Mesendoderm (in vitro differentiated cells): ENCODE measurements around the gene CRYGS.

Experiments
- DNase-seq: peaks from one replicate; pipeline ENCODE4 v3.0.0; 2013
- H2AK5ac ChIP-seq: 2 replicates; pipeline ENCODE4 v1.6.1; 2013; ENCODE audit warnings: low read length, inconsistent platforms
- H2BK120ac ChIP-seq: 2 replicates; pipeline ENCODE4 v1.6.1; 2013; ENCODE audit warnings: low read depth, mild to moderate bottlenecking, low read length, moderate library complexity, mixed read lengths
- H2BK15ac ChIP-seq: replicated peaks from 2 replicates; pipeline ENCODE4 v1.6.1; 2013; ENCODE audit warnings: low read depth, mild to moderate bottlenecking, moderate library complexity
- H2BK5ac ChIP-seq: 2 replicates; pipeline ENCODE4 v1.6.1; 2013; ENCODE audit warnings: low read length, inconsistent platforms
- H3K18ac ChIP-seq: 2 replicates; pipeline ENCODE4 v1.6.1; 2013; ENCODE audit warnings: mild to moderate bottlenecking, low read length, mixed read lengths
- H3K23ac ChIP-seq: one replicate; pipeline ENCODE4 v1.6.1; 2013; ENCODE audit warnings: low read length
- H3K27ac ChIP-seq: 2 replicates; pipeline ENCODE4 v1.5.1; 2013; ENCODE audit warnings: low read depth, mild to moderate bottlenecking, inconsistent platforms, low read length, moderate library complexity
- H3K27me3 ChIP-seq: 2 replicates; pipeline ENCODE4 v1.6.1; 2013; ENCODE audit warnings: low read length, control low read depth, mild to moderate bottlenecking, inconsistent platforms; ENCODE audit not compliant: insufficient read depth, poor library complexity
- H3K36me3 ChIP-seq: 2 replicates; pipeline ENCODE4 v1.6.1; 2013; ENCODE audit warnings: low read length, inconsistent platforms; ENCODE audit not compliant: control insufficient read depth, insufficient read depth
- H3K4ac ChIP-seq: one replicate; pipeline ENCODE4 v1.6.1; 2013; ENCODE audit warnings: low read depth, mild to moderate bottlenecking, low read length, moderate library complexity
- H3K4me1 ChIP-seq: 2 replicates; pipeline ENCODE4 v1.6.1; 2013; ENCODE audit warnings: low read depth, low read length, inconsistent platforms; ENCODE audit not compliant: control insufficient read depth
- H3K4me2 ChIP-seq: 2 replicates; pipeline ENCODE4 v1.6.1; 2013; ENCODE audit warnings: low read length
- H3K4me3 ChIP-seq: 2 replicates; pipeline ENCODE4 v1.5.1; 2013; ENCODE audit warnings: mild to moderate bottlenecking, low read length
- H3K56ac ChIP-seq: one replicate; pipeline ENCODE4 v1.6.1; 2013; ENCODE audit warnings: low read length
- H3K79me1 ChIP-seq: 2 replicates; pipeline ENCODE4 v1.6.1; 2013; ENCODE audit warnings: low read length, inconsistent platforms
- H3K79me2 ChIP-seq: 2 replicates; pipeline ENCODE4 v1.6.1; 2013; ENCODE audit warnings: mild to moderate bottlenecking, low read length; ENCODE audit not compliant: control insufficient read depth, insufficient read depth
- H3K9ac ChIP-seq: 2 replicates; pipeline ENCODE4 v1.6.1; 2013; ENCODE audit warnings: low read length, inconsistent platforms
- H4K5ac ChIP-seq: one replicate; pipeline ENCODE4 v1.6.1; 2013; ENCODE audit warnings: low read length
- H4K8ac ChIP-seq: one replicate; pipeline ENCODE4 v1.6.1; 2013; ENCODE audit warnings: low read depth, mild to moderate bottlenecking, control low read depth, low read length, moderate library complexity
- WGBS: extraction: QIAGEN DNeasy Blood & Tissue Kit; methylation state at CpG from one replicate; pipeline ENCODE4 v1.1.7; 2013; ENCODE audit warnings: low lambda C conversion rate, missing lambda C conversion rate; ENCODE audit not compliant: insufficient coverage; ENCODE audit errors: extremely low coverage; 5-methylcytosine and 5-hydroxymethylcytosine counted together

The CRYGS gene

GRCh38 chr3:186523022-186523421 lies 21.2 kb downstream of the CRYGS start:
- Histone ChIP-seq H3K27me3 (no peaks in the 10 kb centered on the region), H3K18ac (no peak overlapping the region), H4K5ac (no peak overlapping the region)

GRCh38 chr3:186520957-186521842 lies 23.0 kb downstream of the CRYGS start:
- H2BK120ac ChIP-seq: no peak overlapping the region
- no peaks in the 10 kb centered on the region for H3K79me2 ChIP-seq
- H3K79me1 ChIP-seq: no peaks in the 10 kb centered on the region
- H2AK5ac ChIP-seq: no peak overlapping the region
- no CpG with 5 or more reads among the region's 10 CpGs for WGBS
- H3K4me3 ChIP-seq: no peak overlapping the region
- H2BK5ac ChIP-seq: no peak overlapping the region
- no peak for DNase-seq
- no peak overlapping the region for H3K9ac ChIP-seq
- H4K8ac ChIP-seq: no peak overlapping the region
- no peaks in the 10 kb centered on the region for H3K4me1 ChIP-seq
- no peak overlapping the region for H3K27ac ChIP-seq
- H2BK15ac ChIP-seq: no peak overlapping the region
- no peak overlapping the region for H3K18ac ChIP-seq
- H3K36me3 ChIP-seq: no peaks in the 10 kb centered on the region
- no peak overlapping the region for H3K4me2 ChIP-seq
- H3K4ac ChIP-seq: no peak overlapping the region
- H3K27me3 ChIP-seq: no peaks in the 10 kb centered on the region
- H4K5ac ChIP-seq: no peak overlapping the region
- H3K56ac ChIP-seq: no peak overlapping the region
- no peak overlapping the region for H3K23ac ChIP-seq

More at GRCh38 chr3:186523022-186523421, 21.2 kb downstream of the CRYGS start:
- Histone ChIP-seq H2AK5ac (no peak overlapping the region), H3K23ac (no peak overlapping the region), H2BK15ac (no peak overlapping the region), H4K8ac (no peak overlapping the region), H3K4me3 (no peak overlapping the region), H3K79me1 (no peaks in the 10 kb centered on the region), H3K56ac (no peak overlapping the region), H3K4ac (no peak overlapping the region), H2BK5ac (no peak overlapping the region), H3K4me1 (no peaks in the 10 kb centered on the region), H3K36me3 (no peaks in the 10 kb centered on the region), H3K4me2 (no peak overlapping the region), H3K9ac (no peak overlapping the region), H3K27ac (no peak overlapping the region), H3K79me2 (no peaks in the 10 kb centered on the region), H2BK120ac (no peak overlapping the region)
- no CpG with 5 or more reads among the region's 6 CpGs for WGBS
- no peak for DNase-seq

GRCh38 chr3:186520431-186520830 lies 23.7 kb downstream of the CRYGS start:
- no peak overlapping the region for H3K56ac ChIP-seq
- no peak overlapping the region for H2BK120ac ChIP-seq
- no peak overlapping the region for H3K4ac ChIP-seq
- no peak overlapping the region for H3K27ac ChIP-seq
- H3K79me1 ChIP-seq: no peaks in the 10 kb centered on the region
- no peak overlapping the region for H4K8ac ChIP-seq
- H3K4me2 ChIP-seq: no peak overlapping the region
- no peak overlapping the region for H2BK15ac ChIP-seq
- H3K36me3 ChIP-seq: no peaks in the 10 kb centered on the region
- no peak overlapping the region for H3K9ac ChIP-seq
- H3K18ac ChIP-seq: no peak overlapping the region
- H3K79me2 ChIP-seq: no peaks in the 10 kb centered on the region
- H2BK5ac ChIP-seq: no peak overlapping the region
- no peak overlapping the region for H3K4me3 ChIP-seq
- H3K27me3 ChIP-seq: no peaks in the 10 kb centered on the region
- WGBS: no CpG with 5 or more reads among the region's 5 CpGs
- no peaks in the 10 kb centered on the region for H3K4me1 ChIP-seq
- no peak overlapping the region for H2AK5ac ChIP-seq
- no peak overlapping the region for H3K23ac ChIP-seq
- H4K5ac ChIP-seq: no peak overlapping the region
- DNase-seq: no peak

GRCh38 chr3:186519021-186519658 lies 25.0 kb downstream of the CRYGS start:
- Histone ChIP-seq H3K4me2 (no peak overlapping the region), H2BK5ac (no peak overlapping the region), H3K18ac (no peak overlapping the region), H3K79me2 (no peaks in the 10 kb centered on the region), H3K27me3 (no peaks in the 10 kb centered on the region), H3K23ac (no peak overlapping the region), H3K27ac (no peak overlapping the region), H3K4ac (no peak overlapping the region), H4K5ac (no peak overlapping the region), H2BK15ac (no peak overlapping the region), H3K4me3 (no peak overlapping the region), H2AK5ac (no peak overlapping the region), H3K36me3 (no peaks in the 10 kb centered on the region), H2BK120ac (no peak overlapping the region), H3K9ac (no peak overlapping the region), H3K79me1 (no peaks in the 10 kb centered on the region), H3K4me1 (no peaks in the 10 kb centered on the region), H3K56ac (no peak overlapping the region), H4K8ac (no peak overlapping the region)
- WGBS: no CpG with 5 or more reads among the region's 6 CpGs
- no peak for DNase-seq

GRCh38 chr3:186517218-186517617 lies 27.0 kb downstream of the CRYGS start:
- H3K56ac ChIP-seq: no peak overlapping the region
- no peak overlapping the region for H2BK15ac ChIP-seq
- H3K79me1 ChIP-seq: no peaks in the 10 kb centered on the region
- H2BK120ac ChIP-seq: no peak overlapping the region
- no peak overlapping the region for H4K8ac ChIP-seq
- no peaks in the 10 kb centered on the region for H3K4me1 ChIP-seq
- H3K27ac ChIP-seq: no peak overlapping the region
- no peaks in the 10 kb centered on the region for H3K36me3 ChIP-seq
- no peak for DNase-seq
- no peaks in the 10 kb centered on the region for H3K79me2 ChIP-seq
- H2BK5ac ChIP-seq: no peak overlapping the region
- H3K4me2 ChIP-seq: no peak overlapping the region
- no peak overlapping the region for H3K23ac ChIP-seq
- no peak overlapping the region for H4K5ac ChIP-seq
- no peak overlapping the region for H3K4me3 ChIP-seq
- no CpG with 5 or more reads among the region's 4 CpGs for WGBS
- H3K9ac ChIP-seq: no peak overlapping the region
- H3K18ac ChIP-seq: no peak overlapping the region
- no peak overlapping the region for H3K4ac ChIP-seq
- no peak overlapping the region for H2AK5ac ChIP-seq
- no peaks in the 10 kb centered on the region for H3K27me3 ChIP-seq
